GM19328 (cell line): ENCODE measurements around the gene ACSS2.

Experiments
- ATAC-seq: cut with Tn5 transposase; IDR thresholded peaks from one replicate; pipeline ENCODE4 v1.9.1; 2021; ENCODE audit warnings: mild to moderate bottlenecking, moderate library complexity; ENCODE audit not compliant: unreplicated experiment

The ACSS2 gene, protein sequence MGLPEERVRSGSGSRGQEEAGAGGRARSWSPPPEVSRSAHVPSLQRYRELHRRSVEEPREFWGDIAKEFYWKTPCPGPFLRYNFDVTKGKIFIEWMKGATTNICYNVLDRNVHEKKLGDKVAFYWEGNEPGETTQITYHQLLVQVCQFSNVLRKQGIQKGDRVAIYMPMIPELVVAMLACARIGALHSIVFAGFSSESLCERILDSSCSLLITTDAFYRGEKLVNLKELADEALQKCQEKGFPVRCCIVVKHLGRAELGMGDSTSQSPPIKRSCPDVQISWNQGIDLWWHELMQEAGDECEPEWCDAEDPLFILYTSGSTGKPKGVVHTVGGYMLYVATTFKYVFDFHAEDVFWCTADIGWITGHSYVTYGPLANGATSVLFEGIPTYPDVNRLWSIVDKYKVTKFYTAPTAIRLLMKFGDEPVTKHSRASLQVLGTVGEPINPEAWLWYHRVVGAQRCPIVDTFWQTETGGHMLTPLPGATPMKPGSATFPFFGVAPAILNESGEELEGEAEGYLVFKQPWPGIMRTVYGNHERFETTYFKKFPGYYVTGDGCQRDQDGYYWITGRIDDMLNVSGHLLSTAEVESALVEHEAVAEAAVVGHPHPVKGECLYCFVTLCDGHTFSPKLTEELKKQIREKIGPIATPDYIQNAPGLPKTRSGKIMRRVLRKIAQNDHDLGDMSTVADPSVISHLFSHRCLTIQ

DNA sequence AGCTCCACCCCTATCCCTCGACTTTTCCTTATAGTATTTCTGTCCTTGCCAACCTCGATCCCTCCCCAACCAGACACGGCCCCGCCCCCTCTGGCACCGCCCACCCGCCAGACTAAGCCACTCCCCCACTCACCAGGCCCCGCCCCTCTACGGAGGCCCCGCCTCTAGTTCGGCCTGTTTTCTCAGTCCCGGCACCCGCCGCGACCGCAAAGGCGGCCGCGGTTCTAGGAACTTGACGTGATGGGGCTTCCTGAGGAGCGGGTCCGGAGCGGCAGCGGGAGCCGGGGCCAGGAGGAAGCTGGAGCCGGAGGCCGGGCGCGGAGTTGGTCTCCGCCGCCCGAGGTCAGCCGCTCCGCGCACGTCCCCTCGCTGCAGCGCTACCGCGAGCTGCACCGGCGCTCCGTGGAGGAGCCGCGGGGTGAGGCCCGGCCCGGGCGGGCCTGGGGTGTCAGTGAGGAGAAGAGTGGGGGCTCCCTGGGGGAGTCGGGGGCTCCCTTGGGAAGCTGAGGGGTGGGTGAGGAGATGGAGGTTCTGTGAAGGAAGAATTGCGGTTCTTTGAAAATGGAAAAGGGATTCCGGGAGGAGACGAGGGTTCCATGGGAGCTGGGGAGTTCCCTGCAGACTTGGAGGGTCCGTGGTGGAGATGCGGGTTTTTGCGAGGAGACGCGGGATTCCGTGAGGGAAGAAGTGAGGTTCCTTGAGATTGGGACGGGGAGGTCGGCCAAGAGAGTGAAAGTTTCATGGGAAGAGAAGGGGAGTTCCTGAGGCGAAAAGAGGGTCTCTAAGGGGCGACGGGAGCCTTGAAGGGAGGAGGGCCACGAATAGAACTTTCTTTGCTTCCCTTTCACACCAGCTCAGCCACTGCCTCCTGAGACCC is at the start of gene ACSS2:
Gene ACSS2 (plus strand): TSS at position 207 of the 877 bp plus-strand sequence. CDS start 34 bp downstream, at position 241.
- ATAC-seq: peak; percentile 48

DNA sequence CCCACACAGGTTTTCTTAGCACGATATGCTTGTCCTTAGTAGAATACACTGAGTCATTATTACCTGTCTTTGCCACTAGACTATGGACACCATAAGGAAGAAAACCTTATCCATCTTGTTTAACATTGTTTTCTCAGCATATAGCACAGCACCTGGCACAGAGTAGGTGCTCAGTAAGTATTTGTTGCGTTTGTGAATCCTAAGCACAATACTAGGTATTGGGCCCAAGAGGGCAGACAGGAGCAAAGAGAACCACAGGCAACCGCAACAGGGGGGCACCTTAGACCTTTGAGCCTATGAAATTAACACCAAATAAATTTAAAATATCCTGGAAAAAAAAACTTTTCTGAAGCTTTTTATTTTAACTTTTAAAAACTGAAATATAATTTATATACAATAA is 47.2 kb upstream of the ACSS2 start:
- no peak for ATAC-seq

DNA sequence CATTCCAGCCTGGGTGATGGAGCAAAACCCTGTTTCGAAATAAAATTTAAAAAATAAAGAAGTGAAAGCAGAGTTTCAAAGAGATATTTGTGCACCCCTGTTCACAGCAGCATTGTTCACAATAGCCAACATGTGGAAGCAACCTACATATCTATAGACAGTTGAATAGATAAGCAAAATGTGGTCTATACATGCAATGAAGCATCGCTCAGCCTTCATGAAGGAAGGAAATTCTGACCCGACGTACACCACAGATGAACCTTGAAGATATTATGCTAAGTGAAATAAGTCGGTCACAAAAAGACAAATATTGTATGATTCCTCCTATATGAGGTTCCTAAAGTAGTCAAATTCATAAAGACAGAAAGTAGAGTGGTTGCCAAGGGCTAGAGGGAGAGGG is 44.5 kb upstream of the ACSS2 start:
- no peak for ATAC-seq

DNA sequence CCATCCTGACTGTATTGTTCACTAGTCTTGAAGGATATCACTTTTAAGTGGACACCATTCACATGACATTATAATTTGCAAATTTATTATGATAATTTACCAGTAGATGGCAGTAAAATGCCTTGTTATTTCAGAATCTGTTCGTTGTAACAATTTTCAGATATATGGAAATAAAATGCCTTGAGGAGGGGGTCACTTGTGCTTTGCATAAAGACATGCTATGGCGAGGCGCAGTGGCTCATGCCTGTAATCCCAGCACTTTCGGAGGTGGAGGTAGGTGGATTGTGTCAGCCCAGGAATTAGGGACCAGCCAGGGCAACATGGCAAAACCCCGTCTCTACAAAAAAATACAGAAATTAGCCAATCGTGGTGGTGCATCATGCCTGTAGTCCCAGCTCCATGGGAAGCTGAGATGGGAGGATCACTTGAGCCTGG is 41.9 kb upstream of the ACSS2 start:
- ATAC-seq: no peak

- ATAC-seq: no peak
Observed at GRCh38 chr20:34842143-34842542, 34.3 kb upstream of the ACSS2 start.

DNA sequence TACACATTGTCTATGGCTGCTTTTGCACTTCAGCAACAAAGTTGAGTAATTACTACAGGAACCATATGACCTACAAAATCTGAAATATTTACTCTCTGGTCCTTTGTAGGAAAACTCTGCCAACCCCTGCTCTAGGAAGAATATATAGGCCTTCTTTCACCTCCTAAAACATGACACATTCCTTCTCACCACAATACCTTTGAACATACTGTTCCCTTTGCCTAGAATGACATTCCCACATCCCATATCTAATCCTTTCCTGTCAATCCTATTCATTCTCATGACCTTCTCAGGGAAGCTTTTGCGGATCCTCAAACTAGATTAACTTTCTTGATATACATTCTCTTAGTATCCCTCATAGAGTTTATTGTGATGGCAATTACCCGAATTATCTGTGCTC is 33.0 kb upstream of the ACSS2 start:
- no peak for ATAC-seq

DNA sequence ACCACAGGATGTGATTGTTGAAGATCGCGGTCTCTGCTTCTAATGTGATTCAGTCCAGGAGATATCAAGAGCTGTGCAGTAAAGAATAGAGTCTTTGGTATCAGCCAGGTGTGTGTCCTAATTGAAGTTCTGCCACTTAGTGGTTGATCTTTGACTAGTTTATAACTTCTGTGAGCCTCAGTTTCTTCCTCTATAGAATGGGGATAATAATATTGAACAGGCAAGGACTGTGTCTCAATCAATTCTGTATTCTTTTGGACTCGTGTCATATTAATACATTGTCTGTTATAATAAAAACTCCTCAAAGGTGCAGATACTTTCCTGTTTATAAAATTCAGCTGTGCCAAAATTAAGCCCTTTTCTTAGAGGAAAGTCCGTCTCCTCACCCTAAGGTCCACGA is 27.8 kb upstream of the ACSS2 start:
- ATAC-seq: no peak

DNA sequence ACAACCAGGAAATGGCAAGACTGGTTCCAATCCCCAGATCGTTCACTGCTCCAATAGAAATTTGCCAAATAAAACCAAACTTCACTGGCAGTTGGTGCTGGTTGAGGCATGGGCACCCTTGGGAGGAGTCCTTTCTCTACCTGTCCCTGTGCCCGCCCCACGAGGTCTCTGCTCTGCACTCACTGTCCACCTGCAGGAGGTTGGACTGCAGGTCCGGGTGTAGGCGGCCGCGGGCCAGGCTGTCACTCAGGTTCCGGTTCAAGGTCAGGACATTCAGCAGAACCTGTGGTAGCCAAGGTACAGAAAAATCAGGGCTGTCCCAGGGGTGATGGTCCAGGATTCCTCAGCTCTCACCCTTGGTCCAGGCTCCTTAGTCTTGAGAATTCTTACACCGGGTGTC is 26.6 kb upstream of the ACSS2 start:
- ATAC-seq: no peak

- no peak for ATAC-seq
Observed at GRCh38 chr20:34850969-34851368, 25.4 kb upstream of the ACSS2 start.

DNA sequence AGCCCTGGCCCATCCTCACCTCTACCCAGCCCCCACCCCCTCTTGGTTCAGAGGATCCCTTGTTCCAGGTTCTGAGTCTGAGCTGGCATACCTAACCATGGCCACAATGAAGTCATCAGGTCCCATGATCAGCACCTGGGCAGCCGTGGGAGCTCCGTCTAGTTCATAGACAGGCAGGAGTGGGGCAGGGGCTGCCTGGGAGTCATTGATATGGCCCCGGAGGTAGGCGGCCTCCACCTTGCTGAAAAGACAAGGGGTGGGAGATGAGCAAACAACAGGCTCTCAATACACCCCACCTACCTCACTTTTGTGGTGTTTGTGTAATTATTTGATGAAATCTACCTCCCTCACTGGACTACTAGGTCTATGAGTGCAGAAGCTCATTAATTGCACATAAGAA is 24.1 kb upstream of the ACSS2 start:
- no peak for ATAC-seq

DNA sequence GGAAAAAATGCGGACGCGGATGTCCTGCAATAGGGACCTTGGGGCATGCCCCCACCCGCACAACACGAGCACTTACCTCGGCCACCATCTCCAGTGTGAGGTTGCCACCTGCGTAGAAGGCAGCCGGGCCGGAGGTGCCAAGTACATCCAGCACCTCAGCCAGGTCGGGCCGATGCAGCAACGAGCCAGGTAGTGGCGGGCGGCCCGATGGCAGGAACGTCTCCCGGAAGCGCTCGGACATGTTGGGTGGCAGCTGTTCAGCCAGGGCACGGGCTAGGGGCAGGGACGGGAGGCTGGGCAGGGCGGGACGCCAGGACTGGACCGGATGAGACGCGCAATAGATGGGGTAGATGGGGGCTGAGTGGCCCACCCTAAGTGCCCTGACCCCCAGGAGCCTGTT is 17.0 kb upstream of the ACSS2 start:
- ATAC-seq: no peak

DNA sequence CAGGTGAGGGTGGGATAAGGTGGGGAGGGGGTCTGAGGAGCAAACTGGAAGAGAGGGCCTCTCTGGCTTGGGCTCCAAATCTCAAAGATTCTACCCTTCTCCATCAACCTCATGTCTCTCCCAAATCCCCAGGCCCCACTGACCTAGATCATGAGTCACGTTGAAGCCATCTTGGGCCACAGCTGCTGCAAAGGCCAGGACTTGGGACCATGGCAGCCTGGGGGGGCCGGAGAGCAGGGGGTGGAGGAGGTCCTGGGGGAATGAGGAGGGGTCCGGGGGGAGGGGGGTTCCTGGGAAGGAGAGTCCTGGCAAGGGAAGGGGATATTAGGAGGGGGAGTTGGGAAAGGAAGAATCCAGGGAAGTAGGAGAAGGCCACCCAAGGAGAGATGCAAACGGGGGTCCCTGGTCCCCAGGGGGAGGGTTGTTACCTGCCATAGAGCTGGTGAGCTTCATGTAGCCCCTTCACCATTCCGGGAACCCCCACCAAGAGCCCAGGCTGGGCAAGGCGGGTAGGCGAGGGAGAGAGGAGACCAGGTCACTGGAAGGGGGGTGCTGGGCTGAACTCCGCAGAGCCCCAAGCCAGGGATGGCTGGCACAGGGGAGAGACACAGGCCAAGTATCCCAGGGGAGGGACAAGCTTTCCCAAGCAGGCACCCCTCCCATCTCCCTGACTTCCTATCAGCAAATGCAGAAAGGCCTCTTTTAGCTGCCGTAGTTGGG is 16.4 kb upstream of the ACSS2 start:
- no peak for ATAC-seq

DNA sequence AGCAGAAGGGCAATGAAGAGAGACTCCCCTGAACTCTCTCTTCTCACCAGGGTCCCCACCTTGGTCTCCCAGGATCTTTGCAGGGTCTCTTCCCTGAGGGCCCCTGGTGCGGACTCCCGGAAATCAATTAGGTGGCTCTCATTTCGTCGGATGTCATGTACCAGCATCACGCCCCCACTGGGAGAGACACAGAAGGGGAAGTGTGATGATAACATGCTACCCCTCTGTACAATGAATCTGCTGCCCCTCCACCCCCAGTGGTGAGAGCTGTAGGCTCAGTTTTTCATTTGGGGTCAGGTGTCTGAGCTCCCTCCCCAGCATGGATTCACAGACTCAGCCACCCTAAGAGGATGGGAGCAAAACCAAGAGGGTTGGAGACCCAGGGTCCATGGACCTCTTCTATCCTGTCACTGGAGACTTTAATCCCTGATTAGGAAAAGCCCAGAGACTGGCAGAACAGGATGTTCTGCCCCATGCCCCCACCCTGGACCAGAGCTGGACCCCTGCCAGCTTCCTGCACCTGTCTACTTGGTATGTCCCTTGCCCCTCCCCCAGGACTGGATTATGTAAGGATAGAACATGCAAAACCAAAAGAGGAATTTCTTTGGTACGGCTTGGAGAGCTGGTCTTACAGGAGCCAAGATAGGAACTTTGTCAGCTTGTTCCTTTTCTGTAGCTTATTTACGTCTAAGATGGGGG is 14.9 kb upstream of the ACSS2 start:
- ATAC-seq: no peak

DNA sequence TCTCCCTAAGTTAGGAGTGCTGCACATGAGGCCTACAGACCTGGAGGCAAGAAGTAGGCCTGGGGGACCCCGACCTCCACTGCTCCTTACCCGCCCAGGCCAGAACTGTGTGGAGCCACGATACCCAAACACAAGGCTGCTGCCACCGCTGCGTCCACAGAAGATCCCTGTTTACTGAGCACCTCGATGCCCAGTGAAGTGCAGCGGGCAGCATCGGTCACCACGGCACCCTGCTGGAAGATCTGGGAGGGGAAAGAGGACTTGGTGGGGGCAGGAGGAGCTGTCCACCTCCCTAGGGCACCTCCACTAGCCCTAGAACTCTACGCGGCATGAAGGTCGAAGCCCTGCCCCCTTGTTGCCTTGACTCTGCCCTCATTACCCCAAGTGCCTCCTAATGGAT is 13.7 kb upstream of the ACSS2 start:
- ATAC-seq: no peak

GRCh38 chr20:34863421-34863965 is 12.9 kb upstream of the ACSS2 start:
- no peak for ATAC-seq

- ATAC-seq: no peak
Observed at GRCh38 chr20:34864216-34864615, 12.2 kb upstream of the ACSS2 start.

DNA sequence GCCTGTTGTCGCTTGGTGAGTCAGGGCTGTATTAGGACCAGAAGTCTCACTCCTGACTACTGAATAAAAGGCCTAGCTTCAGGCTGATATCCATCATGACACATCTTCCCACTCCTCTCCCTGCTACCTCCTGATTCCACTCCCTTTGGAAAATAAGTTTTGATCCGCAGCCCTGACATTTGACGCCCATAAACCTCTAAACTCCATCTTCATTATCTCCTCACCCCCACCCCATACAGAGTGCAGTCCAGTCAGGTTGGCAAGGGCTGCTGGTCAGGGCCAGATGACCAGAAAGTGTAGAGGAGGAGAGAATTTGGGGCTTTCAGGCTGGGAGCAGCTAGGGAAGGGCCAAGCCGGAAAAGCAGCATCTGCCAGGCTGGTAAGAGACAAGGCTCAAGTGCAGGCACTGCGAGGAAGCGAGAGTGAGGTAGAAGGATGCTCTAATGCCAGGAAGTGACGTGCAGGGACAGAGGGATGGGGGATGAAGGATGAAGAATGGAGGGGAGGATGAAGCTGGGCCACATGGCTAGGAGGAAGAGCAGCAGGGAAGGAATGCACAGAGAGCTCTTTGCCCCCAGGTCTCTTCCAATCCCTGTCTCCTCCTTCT is 5.0 kb upstream of the ACSS2 start:
- ATAC-seq: no peak

DNA sequence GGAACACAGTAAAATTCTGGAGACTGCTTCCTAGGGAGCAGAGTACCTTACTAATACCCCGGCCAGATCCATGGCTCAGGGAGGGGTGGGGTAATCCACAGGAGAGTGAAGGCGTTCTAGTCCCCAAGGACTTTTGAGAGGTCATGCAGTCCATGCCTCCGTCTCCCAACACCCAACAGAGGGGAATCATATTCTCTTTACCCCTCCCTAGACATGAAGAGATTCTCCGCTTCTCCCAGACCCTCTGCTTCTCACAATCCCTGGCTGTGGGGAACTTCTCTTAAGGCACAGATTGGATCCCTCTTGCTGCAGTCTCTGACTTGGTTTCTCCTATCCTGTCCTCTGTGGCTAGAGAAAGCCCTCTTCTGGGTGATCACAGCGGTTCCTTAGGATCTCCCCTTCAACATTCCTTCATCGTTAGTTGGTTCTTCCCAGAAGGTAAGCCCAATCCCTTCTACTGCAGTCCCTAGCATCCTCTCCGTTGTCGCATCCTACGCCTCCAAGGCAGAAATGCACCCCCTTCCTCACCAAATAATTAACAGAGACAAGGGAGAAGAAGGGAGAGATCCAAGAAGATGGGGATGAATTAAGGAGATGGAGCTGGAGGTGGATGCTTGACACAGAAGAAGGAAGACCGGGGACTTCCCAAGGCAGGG is 4.3 kb upstream of the ACSS2 start:
- no peak for ATAC-seq
